ENCODE data around the gene ESPN.

ESPN gene

GRCh38 chr1:6460301-6461050, 35.9 kb downstream of the ESPN start:
- DNase-seq (ENCODE audit: low read depth): no peak
- TF ChIP-seq, protein P1, sequence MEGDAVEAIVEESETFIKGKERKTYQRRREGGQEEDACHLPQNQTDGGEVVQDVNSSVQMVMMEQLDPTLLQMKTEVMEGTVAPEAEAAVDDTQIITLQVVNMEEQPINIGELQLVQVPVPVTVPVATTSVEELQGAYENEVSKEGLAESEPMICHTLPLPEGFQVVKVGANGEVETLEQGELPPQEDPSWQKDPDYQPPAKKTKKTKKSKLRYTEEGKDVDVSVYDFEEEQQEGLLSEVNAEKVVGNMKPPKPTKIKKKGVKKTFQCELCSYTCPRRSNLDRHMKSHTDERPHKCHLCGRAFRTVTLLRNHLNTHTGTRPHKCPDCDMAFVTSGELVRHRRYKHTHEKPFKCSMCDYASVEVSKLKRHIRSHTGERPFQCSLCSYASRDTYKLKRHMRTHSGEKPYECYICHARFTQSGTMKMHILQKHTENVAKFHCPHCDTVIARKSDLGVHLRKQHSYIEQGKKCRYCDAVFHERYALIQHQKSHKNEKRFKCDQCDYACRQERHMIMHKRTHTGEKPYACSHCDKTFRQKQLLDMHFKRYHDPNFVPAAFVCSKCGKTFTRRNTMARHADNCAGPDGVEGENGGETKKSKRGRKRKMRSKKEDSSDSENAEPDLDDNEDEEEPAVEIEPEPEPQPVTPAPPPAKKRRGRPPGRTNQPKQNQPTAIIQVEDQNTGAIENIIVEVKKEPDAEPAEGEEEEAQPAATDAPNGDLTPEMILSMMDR (IDR thresholded peaks at IDR 0.05; ENCODE audit: control insufficient read depth, insufficient read depth, low read depth, low read length, missing control alignments): no peak
- no peak overlapping the region for H3K4me3 ChIP-seq (ENCODE audit: control insufficient read depth, low read depth, low read length)

GRCh38 chr1:6461051-6461530, 36.5 kb downstream of the ESPN start:
- no peak overlapping the region for H3K4me3 ChIP-seq (ENCODE audit: control insufficient read depth, low read depth, low read length)
- DNase-seq (ENCODE audit: low read depth): no peak
- TF ChIP-seq, protein P1 (IDR thresholded peaks at IDR 0.05; ENCODE audit: control insufficient read depth, insufficient read depth, low read depth, low read length, missing control alignments): no peak

GRCh38 chr1:6461538-6462411, 37.2 kb downstream of the ESPN start:
- H3K4me3 ChIP-seq (ENCODE audit: control insufficient read depth, low read depth, low read length): no peak overlapping the region
- TF ChIP-seq, protein P1 (IDR thresholded peaks at IDR 0.05; ENCODE audit: control insufficient read depth, insufficient read depth, low read depth, low read length, missing control alignments): no peak
- DNase-seq (ENCODE audit: low read depth): no peak

DNA sequence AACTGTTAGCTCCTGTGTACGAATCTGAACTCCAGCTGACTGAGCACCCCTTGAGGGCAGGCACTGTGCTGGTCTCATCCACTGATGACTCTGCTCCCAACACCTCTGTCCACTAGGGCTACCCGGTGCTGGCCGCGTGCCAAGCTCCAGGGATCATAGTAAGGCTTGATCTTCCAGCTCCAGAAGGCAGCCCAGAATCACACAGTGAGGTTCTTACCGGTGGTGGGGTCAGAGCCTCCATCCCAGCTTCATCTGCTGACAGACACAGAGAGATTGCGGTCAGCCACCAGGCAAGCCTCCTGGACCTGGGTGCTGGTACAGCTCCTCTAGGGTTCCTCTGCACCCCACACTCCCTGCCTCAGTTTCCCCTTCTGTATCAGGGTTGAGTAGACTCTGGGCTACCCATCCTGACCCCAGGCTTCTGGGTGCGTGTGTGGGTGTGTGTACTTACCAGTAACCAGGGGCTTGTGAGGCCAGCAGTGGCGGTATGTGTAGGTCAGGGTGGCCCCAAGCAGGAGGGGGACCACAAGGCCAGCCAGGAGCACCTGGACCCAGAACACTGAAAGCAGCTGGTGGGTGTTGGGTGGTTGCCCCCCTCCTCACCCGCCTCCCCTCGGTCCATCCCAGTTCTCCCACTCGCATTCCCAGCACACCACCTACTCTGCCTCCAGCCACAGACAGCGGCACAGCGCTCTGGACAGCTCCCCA, 38.0 kb downstream of the ESPN start:
- no peak for DNase-seq (ENCODE audit: low read depth)
- H3K4me3 ChIP-seq (ENCODE audit: control insufficient read depth, low read depth, low read length): no peak overlapping the region
- TF ChIP-seq, protein P1 (IDR thresholded peaks at IDR 0.05; ENCODE audit: control insufficient read depth, insufficient read depth, low read depth, low read length, missing control alignments): peak; percentile 15

GRCh38 chr1:6463120-6463412, 38.5 kb downstream of the ESPN start:
- no peak for DNase-seq (ENCODE audit: low read depth)
- H3K4me3 ChIP-seq (ENCODE audit: control insufficient read depth, low read depth, low read length): no peak overlapping the region
- TF ChIP-seq, protein P1 (IDR thresholded peaks at IDR 0.05; ENCODE audit: control insufficient read depth, insufficient read depth, low read depth, low read length, missing control alignments): no peak

GRCh38 chr1:6464514-6464836, 39.9 kb downstream of the ESPN start:
- no peak overlapping the region for H3K4me3 ChIP-seq (ENCODE audit: control insufficient read depth, low read depth, low read length)
- TF ChIP-seq, protein P1 (IDR thresholded peaks at IDR 0.05; ENCODE audit: control insufficient read depth, insufficient read depth, low read depth, low read length, missing control alignments): no peak
- DNase-seq (ENCODE audit: low read depth): no peak
